Uterus (tissue), 4 donors: ENCODE results near the gene PRKG1. TPM values are rescaled to one million over a fixed set of nuclear protein-coding genes. Genes with fewer than 3 reads are reported as not detected.

ENCODE experiments used
- DNase-seq, 2 donors: peaks; one replicate each; pipeline ENCODE4 v3.0.0-alpha.2; 2019 to 2020
- H3K27ac ChIP-seq, 2 donors: fragments of 200-600 bp; sonication (generic); 1 replicate in 1 of 2; 2 replicates in 1 of 2; pipeline ENCODE4 v1.5.1; 2016 to 2018
- H3K27me3 ChIP-seq, 2 donors: fragments of 200-600 bp; sonication (generic); one replicate each; pipeline ENCODE4 v1.5.1; 2018 to 2019; ENCODE audit warnings: control low read depth in 1 of 2
- H3K36me3 ChIP-seq, 2 donors: fragments of 200-600 bp; sonication (generic); one replicate each; pipeline ENCODE4 v1.5.1; 2019; ENCODE audit warnings: control low read depth in 1 of 2
- H3K4me1 ChIP-seq, 2 donors: fragments of 200-600 bp; sonication (generic); one replicate each; pipeline ENCODE4 v1.5.1; 2018 to 2019; ENCODE audit warnings: control low read depth in 1 of 2
- H3K4me3 ChIP-seq, 2 donors: fragments of 200-600 bp; sonication (generic); 1 replicate in 1 of 2; 2 replicates in 1 of 2; pipeline ENCODE4 v1.5.1; 2018 to 2019; ENCODE audit warnings: mild to moderate bottlenecking in 1 of 2
- H3K9me3 ChIP-seq, 2 donors: fragments of 200-600 bp; sonication (generic); one replicate each; pipeline ENCODE4 v1.5.1; 2019; ENCODE audit warnings: control low read depth in 1 of 2
- CTCF ChIP-seq, 4 experiments: fragments of 200-600 bp in 2 of 4; fragments of 450-650 bp in 2 of 4; sonication (generic) in 2 of 4; IDR thresholded peaks; one replicate each; pipeline ENCODE4 v1.5.1; 2016 to 2019; ENCODE audit warnings: antibody characterized with exemption in 4 of 4, mild to moderate bottlenecking in 2 of 4, moderate library complexity in 1 of 4
- POLR2A ChIP-seq, 2 donors: fragments of 450-650 bp; IDR thresholded peaks; one replicate each; pipeline ENCODE4 v1.6.1; 2016; ENCODE audit warnings: antibody characterized with exemption in 2 of 2, mild to moderate bottlenecking in 1 of 2, moderate library complexity in 1 of 2
- intact Hi-C: fragments of 100-400 bp; cut with DNase I; formaldehyde crosslinking; loops from one replicate; pipeline ENCODE4 v1.15.1; 2023; ENCODE audit warnings: low total_unique reads
- total RNA-seq, 4 donors: library from RNA; depleted of rRNA in 3 of 4; stranded (reverse); fragments of >200 nt in 3 of 4; gene quantifications; one replicate each; pipeline versions ENCODE4 v1.1.0 to v1.2.4, GENCODE V29; 2014 to 2023
- donor health status: DM: yes; HTN: yes; CAD: no.

The PRKG1 gene
- total RNA-seq, 4 donors from 2014 or later, result 32.4 to 136 (median 69.6) TPM

DNA sequence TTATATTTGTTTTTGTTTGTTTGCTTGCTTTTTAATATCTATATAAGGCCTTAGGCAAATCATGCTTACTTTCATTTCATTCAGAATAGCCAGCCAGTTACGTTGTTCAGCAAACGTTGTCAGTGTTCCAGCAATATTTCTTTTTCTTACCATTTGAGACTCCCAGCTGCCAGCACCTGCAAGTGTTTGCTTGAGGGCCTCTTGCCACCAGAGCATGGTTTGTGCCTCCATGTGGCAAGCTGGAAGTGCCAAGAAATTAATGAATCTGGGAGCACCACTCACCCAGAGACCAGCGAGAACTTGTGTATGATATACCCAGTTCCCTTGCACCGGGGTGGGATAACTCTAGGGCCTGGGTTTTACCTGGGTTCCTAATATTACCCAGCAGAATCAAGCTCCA is 802.2 kb downstream of the PRKG1 start:
- intact Hi-C loops, result no loop called here
- Histone ChIP-seq H3K36me3 (no peaks in the 10 kb centered on the region), H3K4me1 (peaks cover 0 to 5% of the 10 kb centered on the region in 2 donors), H3K4me3 (no peak overlapping the region), H3K27ac (peak overlapping the region; percentile 13 to 57), H3K9me3 (no peaks in the 10 kb centered on the region), H3K27me3 (no peaks in the 10 kb centered on the region)
- no peak for DNase-seq
- TF ChIP-seq CTCF (IDR thresholded peaks at IDR 0.05), result no peak
- TF ChIP-seq POLR2A (IDR thresholded peaks at IDR 0.05), result no peak

DNA sequence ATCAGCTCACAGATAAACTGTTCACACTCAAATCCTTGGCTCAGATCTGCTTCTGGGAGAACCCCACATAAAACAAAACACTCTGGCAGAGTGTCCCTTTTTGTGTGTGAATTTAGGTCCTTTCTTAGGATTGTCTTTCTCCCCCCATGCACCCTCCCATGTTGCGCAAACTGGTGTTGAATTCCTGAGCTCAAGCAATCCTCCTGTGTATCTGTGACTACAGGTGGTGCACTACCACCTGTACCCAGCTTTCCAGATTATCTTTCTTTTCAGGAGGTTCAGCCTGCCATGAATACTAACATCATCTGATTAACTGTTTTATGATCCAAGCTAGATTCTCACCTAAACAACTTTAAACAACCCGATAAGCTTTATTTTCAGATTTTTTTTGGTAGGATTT is 802.7 kb downstream of the PRKG1 start:
- H3K27ac ChIP-seq, result peak overlapping the region in 1 of 2 donors; percentile 57
- peaks cover 0 to 5% of the 10 kb centered on the region in 2 donors for H3K4me1 ChIP-seq
- no peaks in the 10 kb centered on the region for H3K27me3 ChIP-seq
- DNase-seq, result no peak
- no peak overlapping the region for H3K4me3 ChIP-seq
- intact Hi-C loops, result no loop called here
- TF ChIP-seq POLR2A (IDR thresholded peaks at IDR 0.05), result no peak
- no peak for TF ChIP-seq CTCF (IDR thresholded peaks at IDR 0.05)
- H3K36me3 ChIP-seq, result no peaks in the 10 kb centered on the region
- H3K9me3 ChIP-seq, result no peaks in the 10 kb centered on the region

- intact Hi-C loops, result no loop called here
- Histone ChIP-seq H3K27ac (no peak overlapping the region), H3K36me3 (no peaks in the 10 kb centered on the region), H3K4me3 (no peak overlapping the region), H3K9me3 (no peaks in the 10 kb centered on the region), H3K27me3 (no peaks in the 10 kb centered on the region), H3K4me1 (peaks cover 0 to 5% of the 10 kb centered on the region in 2 donors)
- no peak for DNase-seq
- TF ChIP-seq POLR2A (IDR thresholded peaks at IDR 0.05) (no peak), CTCF (IDR thresholded peaks at IDR 0.05) (no peak)
These were observed 803.3 kb downstream of the PRKG1 start for GRCh38 chr10:51877636-51878035.

GRCh38 chr10:51878695-51879094 is 804.4 kb downstream of the PRKG1 start:
- intact Hi-C loops, result no loop called here
- no peak for DNase-seq
- TF ChIP-seq CTCF (IDR thresholded peaks at IDR 0.05) (no peak), POLR2A (IDR thresholded peaks at IDR 0.05) (no peak)
- Histone ChIP-seq H3K36me3 (no peaks in the 10 kb centered on the region), H3K27me3 (no peaks in the 10 kb centered on the region), H3K27ac (peak overlapping the region; percentile 58 to 67), H3K9me3 (no peaks in the 10 kb centered on the region), H3K4me1 (peaks cover 0 to 5% of the 10 kb centered on the region in 2 donors), H3K4me3 (no peak overlapping the region)

GRCh38 chr10:51879238-51879637 is 805.0 kb downstream of the PRKG1 start:
- H3K27me3 ChIP-seq, result no peaks in the 10 kb centered on the region
- H3K4me1 ChIP-seq, result peaks cover 0 to 5% of the 10 kb centered on the region in 2 donors
- peak in 1 of 2 donors; percentile 21 for DNase-seq
- intact Hi-C loops, result no loop called here
- no peaks in the 10 kb centered on the region for H3K36me3 ChIP-seq
- H3K4me3 ChIP-seq, result no peak overlapping the region
- peak overlapping the region; percentile 58 to 67 for H3K27ac ChIP-seq
- H3K9me3 ChIP-seq, result no peaks in the 10 kb centered on the region
- TF ChIP-seq CTCF (IDR thresholded peaks at IDR 0.05) (no peak), POLR2A (IDR thresholded peaks at IDR 0.05) (no peak)
